Right hindlimb (tissue), 1 donor: Measurements from ENCODE around the gene MEGF6.

ENCODE experiments used
- DNase-seq: peaks from one replicate; pipeline ENCODE4 v3.0.0-alpha.2; 2018

The MEGF6 gene

DNA sequence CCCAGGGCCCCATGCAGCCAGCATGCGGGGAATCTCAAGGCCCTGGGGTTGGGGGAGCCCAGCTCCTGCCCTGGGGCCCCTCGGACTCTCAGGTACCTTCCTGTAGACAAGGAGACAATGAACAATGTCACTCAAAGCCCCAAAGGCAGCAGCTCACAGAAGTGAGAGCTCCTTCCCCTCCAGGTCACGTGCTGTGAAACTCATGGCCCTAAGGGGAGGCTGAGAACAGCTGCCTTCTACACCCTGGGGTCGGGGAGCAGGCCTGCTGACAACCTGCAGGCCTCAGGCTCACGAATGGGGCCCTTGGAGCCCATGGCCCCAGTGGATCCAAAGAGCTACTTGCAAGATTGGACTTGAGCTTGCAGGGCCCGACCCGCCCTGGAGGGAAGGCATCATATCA is 3.2 kb downstream of the MEGF6 start:
- DNase-seq = no peak

GRCh38 chr1:3607703-3608065 is 3.6 kb downstream of the MEGF6 start:
- no peak for DNase-seq

- DNase-seq = no peak
Observed at GRCh38 chr1:3606779-3607702, 4.3 kb downstream of the MEGF6 start.

- DNase-seq = no peak
Observed at GRCh38 chr1:3604997-3605823, 6.1 kb downstream of the MEGF6 start.

DNA sequence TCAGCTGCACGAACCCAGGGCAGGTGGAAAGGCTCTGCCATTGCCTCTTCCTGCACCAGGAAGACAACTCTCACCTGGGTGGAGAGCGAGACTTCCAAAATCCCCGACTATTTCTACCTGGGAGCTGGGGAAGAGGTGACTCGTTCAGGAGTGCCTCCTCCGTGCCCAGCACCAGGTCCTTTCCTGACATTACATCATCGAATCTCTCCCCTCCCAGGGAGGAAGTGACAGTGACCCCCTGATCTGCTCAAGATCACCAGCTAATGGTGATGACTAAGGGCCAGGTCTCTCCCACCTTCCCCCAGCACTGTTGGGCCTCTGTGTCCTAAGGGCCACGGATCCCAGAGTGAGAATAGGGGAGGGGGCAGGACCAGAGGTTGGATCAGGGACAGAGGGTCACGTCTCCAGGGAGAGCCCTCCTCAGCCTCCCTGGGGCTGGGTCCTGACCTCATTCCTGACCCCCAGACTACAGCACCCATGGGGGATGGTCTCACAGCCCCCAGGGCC is 6.8 kb downstream of the MEGF6 start:
- no peak for DNase-seq

DNA sequence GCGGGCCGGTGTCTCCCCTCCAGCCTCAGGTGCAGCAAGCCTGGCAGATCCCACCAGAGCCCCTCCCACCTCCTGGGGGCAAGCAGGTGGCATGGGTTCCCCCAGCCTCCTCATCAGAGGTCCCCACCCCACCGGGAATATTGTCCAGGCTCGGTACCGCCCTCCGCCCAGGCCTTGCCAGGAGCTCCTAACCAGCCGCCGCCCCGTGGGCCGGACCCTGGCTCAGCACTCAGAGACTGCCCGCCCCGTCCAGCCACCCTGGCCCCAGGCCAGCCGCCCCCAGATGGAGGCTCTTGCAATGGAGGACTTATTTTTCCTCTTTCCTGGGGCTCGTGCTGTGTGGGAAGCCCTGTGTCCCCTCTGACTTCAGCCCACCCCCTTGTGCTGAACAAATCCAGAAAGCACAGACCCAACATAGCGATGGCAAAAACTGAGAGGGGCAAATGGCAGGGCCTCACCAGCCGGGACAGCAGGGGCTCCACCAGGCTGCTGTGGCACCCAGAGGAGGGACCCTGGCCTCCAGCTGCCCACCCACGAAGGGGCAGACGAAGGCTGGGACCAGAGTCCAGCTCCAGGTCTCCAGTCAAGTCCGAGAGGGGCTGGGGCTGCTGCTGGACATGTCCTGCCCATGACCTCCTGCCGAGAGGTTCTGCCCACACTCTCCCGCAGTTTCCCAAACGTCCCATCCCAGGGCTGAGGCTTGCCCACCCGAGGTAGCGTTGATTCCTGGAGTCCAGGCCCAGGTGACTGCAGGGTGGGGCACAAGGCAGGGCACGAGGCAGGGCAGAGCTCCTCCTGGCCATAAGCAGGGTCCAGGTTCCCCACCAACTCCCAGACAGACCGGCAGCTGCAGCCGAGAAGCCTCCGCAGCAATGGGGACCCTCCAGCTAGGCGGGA is 7.5 kb downstream of the MEGF6 start:
- DNase-seq = no peak

- no peak for DNase-seq
Observed at GRCh38 chr1:3603156-3603555, 8.2 kb downstream of the MEGF6 start.

DNA sequence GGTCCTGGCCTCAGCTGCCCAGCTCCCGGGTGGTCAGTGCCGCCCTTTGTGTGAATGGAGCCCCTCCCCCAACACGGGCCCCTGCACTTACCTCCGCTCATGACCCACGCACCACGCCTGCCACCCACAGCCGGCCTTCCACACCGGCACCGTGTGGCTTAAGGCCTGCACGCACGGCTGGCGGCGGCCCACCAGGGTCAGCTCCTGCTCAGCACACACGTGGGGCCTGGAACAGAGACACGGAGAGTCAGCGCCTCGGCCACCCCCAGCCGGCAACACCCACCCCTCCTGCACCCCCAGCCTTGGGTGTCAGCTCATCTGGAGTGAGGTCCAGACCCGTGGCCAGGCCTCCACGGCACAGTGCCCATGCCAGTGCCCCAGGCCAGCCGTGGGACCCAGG is 8.9 kb downstream of the MEGF6 start:
- DNase-seq = no peak

DNA sequence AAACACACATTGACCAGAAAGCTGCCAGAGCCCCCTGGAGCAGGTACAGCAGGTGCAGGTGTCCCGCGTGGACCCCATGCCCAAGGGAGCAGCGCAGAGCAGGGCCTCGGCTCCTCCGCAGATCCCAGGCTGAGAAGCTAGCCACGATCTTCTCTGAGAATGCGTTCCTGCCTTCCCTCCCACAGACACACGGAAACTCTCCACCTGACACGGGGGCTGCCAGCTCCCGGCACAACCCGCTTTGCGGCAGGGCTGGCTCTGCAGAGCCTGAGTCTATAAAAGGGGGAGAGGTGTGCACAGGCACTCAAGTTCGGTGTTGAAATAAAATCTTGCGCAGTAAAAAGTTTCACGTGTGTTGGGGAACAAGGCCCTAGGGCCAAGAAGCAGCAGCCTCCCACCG is 9.6 kb downstream of the MEGF6 start:
- no peak for DNase-seq

GRCh38 chr1:3600354-3600753 is 11.0 kb downstream of the MEGF6 start:
- DNase-seq = no peak

- no peak for DNase-seq
Observed at GRCh38 chr1:3599816-3600215, 11.5 kb downstream of the MEGF6 start.

- no peak for DNase-seq
Observed at GRCh38 chr1:3599286-3599811, 12.0 kb downstream of the MEGF6 start.

- DNase-seq = no peak
Observed at GRCh38 chr1:3598522-3599285, 12.6 kb downstream of the MEGF6 start.

- peak; percentile 87 for DNase-seq
Observed at GRCh38 chr1:3598051-3598491, 13.2 kb downstream of the MEGF6 start.

- no peak for DNase-seq
Observed at GRCh38 chr1:3597599-3597964, 13.7 kb downstream of the MEGF6 start.

GRCh38 chr1:3596663-3597598 is 14.4 kb downstream of the MEGF6 start:
- DNase-seq = no peak

DNA sequence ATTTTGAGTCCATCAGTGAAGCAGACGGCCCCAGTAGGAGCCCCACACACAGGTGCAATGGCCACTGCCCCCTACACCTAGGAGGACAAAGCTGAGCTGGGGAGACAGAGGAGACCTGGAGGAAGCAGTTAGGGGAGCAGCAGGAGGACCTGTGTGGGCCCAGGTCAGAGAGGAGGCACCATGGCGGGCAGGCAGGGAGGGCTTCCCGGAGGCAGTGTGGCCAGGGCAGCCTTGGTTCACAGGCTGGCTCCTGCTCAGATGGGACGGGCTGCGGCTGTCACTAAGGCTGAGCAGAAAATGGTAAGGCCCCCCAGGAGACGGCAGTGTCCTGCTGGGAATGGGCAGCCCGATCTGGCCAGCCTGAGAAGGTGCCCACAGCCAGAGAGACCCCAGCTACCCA is 15.4 kb downstream of the MEGF6 start:
- no peak for DNase-seq

DNA sequence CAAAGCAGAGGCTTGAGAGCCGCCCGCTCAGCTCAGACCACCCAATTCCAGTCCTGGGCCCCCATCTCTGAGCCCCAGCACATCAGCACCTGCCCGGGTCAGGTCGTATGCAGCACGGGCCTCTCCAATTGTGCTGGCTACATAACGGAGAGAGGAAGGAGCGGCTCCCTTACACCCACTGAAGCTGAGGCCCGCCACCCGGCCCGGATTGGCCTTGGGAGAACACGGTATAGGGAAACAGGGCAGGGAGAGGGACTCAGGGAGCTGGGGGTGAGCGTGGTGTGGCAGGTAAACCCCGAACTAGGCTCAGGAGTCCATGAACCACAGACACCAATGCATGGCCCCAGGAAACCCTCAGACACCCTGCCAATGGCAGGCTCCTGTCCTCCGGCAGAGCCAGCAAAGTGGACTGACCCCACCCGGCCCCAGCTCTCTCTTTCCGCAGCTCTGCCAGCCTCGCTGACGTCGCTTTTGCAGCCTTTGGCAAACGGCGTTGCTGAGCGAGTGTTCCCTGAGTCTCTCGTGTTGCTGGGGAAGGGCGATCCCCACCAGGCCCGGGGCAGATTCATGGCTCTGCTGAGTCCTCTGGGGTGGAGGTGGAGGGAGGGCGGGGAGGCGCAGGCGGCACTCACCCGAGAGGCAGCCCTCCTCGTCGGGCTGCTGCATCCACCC is 16.5 kb downstream of the MEGF6 start:
- DNase-seq = peak; percentile 63

DNA sequence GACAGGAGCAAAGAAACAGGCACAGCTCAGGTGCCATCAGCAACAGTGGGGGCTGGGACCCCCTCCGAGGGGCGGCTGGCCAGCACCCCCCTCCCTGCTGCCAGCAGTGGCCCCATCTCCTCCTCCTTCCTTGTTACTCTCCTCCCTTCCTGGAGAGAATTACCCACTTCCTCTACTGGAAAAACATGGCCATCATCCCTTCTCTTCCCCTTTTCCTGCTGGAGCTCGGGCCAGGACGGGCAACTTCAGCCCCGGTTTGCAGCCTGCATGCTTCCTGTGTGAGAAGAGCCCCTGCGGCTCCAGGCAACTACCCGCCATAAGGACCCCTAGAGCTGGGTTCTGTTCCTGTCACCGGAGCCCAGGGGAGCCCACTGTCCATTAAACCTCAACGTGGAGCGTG is 17.6 kb downstream of the MEGF6 start:
- DNase-seq = no peak

GRCh38 chr1:3593334-3593733 is 18.0 kb downstream of the MEGF6 start:
- DNase-seq = no peak
